ENCODE measurements around the gene IRF5.
"Not testable (repeated sequence)": the region's sequence is repeated elsewhere in the genome, so short reads cannot be mapped to it uniquely, and the experiment has no call there.

The IRF5 gene

GRCh38 chr7:128974241-128974934, 36.7 kb downstream of the IRF5 start:
- peak; percentile 58 for DNase-seq (ENCODE audit: low read depth)
- no peak overlapping the region for H3K4me3 ChIP-seq (ENCODE audit: low read length)
- TF ChIP-seq CTCF (IDR thresholded peaks at IDR 0.05; ENCODE audit: insufficient read depth, low read depth, low read length, missing control alignments): no peak

GRCh38 chr7:128982105-128982504, 44.4 kb downstream of the IRF5 start:
- DNase-seq (ENCODE audit: low read depth): no peak
- H3K4me3 ChIP-seq (ENCODE audit: low read length): no peak overlapping the region
- no peak for TF ChIP-seq CTCF (IDR thresholded peaks at IDR 0.05; ENCODE audit: insufficient read depth, low read depth, low read length, missing control alignments)

- DNase-seq (ENCODE audit: low read depth): no peak
- TF ChIP-seq CTCF (IDR thresholded peaks at IDR 0.05; ENCODE audit: insufficient read depth, low read depth, low read length, missing control alignments): no peak
- no peak overlapping the region for H3K4me3 ChIP-seq (ENCODE audit: low read length)
Observed at GRCh38 chr7:128985660-128986059, 47.9 kb downstream of the IRF5 start.

GRCh38 chr7:128986609-128987008, 48.9 kb downstream of the IRF5 start:
- H3K4me3 ChIP-seq (ENCODE audit: low read length): no peak overlapping the region
- no peak for TF ChIP-seq CTCF (IDR thresholded peaks at IDR 0.05; ENCODE audit: insufficient read depth, low read depth, low read length, missing control alignments)
- DNase-seq (ENCODE audit: low read depth): no peak

- no peak overlapping the region for H3K4me3 ChIP-seq (ENCODE audit: low read length)
- no peak for TF ChIP-seq CTCF (IDR thresholded peaks at IDR 0.05; ENCODE audit: insufficient read depth, low read depth, low read length, missing control alignments)
- DNase-seq (ENCODE audit: low read depth): no peak
Observed at GRCh38 chr7:128988372-128988771, 50.6 kb downstream of the IRF5 start.

- no peak for DNase-seq (ENCODE audit: low read depth)
- TF ChIP-seq CTCF (IDR thresholded peaks at IDR 0.05; ENCODE audit: insufficient read depth, low read depth, low read length, missing control alignments): no peak
- H3K4me3 ChIP-seq (ENCODE audit: low read length): no peak overlapping the region
Observed at GRCh38 chr7:128989961-128990360, 52.2 kb downstream of the IRF5 start.

GRCh38 chr7:128993419-128993818, 55.7 kb downstream of the IRF5 start:
- H3K4me3 ChIP-seq (ENCODE audit: low read length): no peak overlapping the region
- no peak for DNase-seq (ENCODE audit: low read depth)
- TF ChIP-seq CTCF (IDR thresholded peaks at IDR 0.05; ENCODE audit: insufficient read depth, low read depth, low read length, missing control alignments): no peak

- not testable (repeated sequence) for DNase-seq (ENCODE audit: low read depth); H3K4me3 ChIP-seq (ENCODE audit: low read length)
Observed at GRCh38 chr7:128994560-128994959, 56.8 kb downstream of the IRF5 start.

Data from epithelial cell of esophagus (primary cell).